ENCODE results near the gene MBOAT1.

Gene MBOAT1

DNA sequence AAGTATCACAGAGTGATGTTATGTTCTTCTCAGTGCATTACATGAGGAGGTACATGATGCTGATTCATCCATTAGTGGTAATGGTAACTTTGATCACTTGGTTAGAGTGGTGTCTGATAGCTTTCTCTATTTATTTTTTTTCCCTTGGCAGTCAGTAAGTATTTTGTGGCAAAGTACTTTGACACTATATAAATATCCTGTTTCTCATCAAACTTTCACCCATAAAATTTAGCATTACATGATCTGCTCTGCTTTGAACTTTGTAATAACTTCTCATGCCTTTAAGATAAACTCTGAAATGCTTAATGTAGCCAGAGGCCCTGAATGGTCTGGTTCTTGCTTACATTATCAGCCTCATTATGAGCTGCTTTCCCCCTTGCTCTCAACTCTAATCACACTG, 127.9 kb downstream of the MBOAT1 start:
- ATAC-seq (replicated peaks; ENCODE audit: extremely low read depth, poor library complexity, severe bottlenecking) (no peak), DNase-seq (ENCODE audit: low spot score in 2 of 2) (no peak)
- H3K4me3 Mint-ChIP-seq, result no peak overlapping the region
- H3K9me3 Mint-ChIP-seq, result peaks cover 3% of the 10 kb centered on the region
- H3K27ac Mint-ChIP-seq (ENCODE audit: low read depth), result no peak overlapping the region
- H3K27me3 Mint-ChIP-seq, result peaks cover 3% of the 10 kb centered on the region
- H3K4me1 Mint-ChIP-seq, result no peaks in the 10 kb centered on the region
- no peaks in the 10 kb centered on the region for H3K36me3 Mint-ChIP-seq (ENCODE audit: insufficient read depth)

DNA sequence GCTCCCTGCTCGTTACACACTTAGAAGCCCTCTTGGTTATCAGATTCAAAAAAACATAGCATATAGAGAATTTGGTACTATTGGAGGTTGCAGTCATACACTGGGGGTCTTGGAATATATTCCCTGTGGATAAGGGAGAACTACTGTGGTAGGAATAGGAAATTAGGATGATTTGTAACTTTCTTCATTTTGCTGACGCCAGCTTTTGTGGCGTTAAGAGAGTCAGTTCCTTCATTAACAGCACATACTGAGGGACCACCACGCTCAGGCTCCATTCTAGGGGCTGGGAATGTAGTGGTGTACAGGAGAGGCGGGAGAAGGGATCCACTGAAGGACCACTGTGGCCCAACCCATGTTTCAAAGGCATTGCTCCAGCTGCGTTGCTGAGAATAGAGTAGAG, 140.3 kb downstream of the MBOAT1 start:
- Mint-ChIP-seq H3K4me3 (no peak overlapping the region), H3K27ac (ENCODE audit: low read depth) (no peak overlapping the region), H3K4me1 (no peaks in the 10 kb centered on the region), H3K9me3 (no peaks in the 10 kb centered on the region), H3K27me3 (peaks cover 34% of the 10 kb centered on the region), H3K36me3 (ENCODE audit: insufficient read depth) (peaks cover 3% of the 10 kb centered on the region)
- DNase-seq (ENCODE audit: low spot score in 2 of 2) (no peak), ATAC-seq (replicated peaks; ENCODE audit: extremely low read depth, poor library complexity, severe bottlenecking) (no peak)

DNA sequence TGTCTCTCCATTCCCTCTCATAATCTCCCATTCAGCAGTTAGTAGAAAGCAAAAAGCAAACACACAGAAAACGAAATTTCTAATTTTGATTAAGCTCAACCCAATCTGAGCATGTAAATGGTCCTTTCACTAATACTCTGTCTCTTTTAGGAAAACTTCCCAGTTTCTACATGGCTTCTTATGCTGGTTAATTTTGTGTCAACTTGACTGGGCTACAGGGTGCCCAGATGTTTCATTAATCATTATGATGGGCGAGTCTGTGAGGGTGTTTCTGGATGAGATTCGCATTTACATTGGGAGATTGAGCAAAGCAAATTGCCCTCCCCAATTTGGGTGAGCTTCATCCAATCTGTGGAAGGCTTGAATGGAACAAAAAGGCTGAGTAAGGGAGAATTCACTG, 142.2 kb downstream of the MBOAT1 start:
- Mint-ChIP-seq H3K27me3 (peaks cover 27% of the 10 kb centered on the region), H3K4me3 (no peak overlapping the region), H3K27ac (ENCODE audit: low read depth) (no peak overlapping the region), H3K4me1 (no peaks in the 10 kb centered on the region), H3K9me3 (no peaks in the 10 kb centered on the region), H3K36me3 (ENCODE audit: insufficient read depth) (no peaks in the 10 kb centered on the region)
- no peak for DNase-seq (ENCODE audit: low spot score in 2 of 2)
- ATAC-seq (replicated peaks; ENCODE audit: extremely low read depth, poor library complexity, severe bottlenecking), result no peak

DNA sequence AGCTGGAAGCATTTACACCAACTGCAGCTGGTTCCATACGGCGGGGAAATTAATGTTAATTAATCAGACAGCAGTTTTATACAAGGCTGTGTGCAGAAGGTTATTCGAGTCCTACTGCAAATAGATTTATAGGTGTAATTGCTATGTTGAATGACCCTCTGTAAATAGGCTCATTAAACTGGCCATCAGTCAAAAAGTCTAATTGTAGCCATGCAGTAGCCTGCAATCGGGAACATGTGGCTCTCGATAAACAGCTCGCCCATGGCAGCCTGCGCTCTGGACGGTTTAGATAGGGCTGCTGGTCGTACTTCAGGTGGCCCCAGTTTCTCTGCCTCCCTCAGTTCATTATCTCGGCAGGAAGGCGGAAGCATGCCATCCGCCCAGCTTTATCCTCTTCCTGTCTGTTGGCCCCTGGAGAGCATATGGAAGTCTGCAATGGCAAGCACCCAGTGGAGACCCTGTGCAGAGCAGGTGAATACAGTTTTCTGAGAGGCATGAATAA, 143.2 kb downstream of the MBOAT1 start:
- DNase-seq (ENCODE audit: low spot score in 2 of 2), result no peak
- Mint-ChIP-seq H3K36me3 (ENCODE audit: insufficient read depth) (no peaks in the 10 kb centered on the region), H3K27me3 (peaks cover 23% of the 10 kb centered on the region), H3K4me1 (no peaks in the 10 kb centered on the region), H3K27ac (ENCODE audit: low read depth) (no peak overlapping the region), H3K4me3 (no peak overlapping the region), H3K9me3 (no peaks in the 10 kb centered on the region)
- ATAC-seq (replicated peaks; ENCODE audit: extremely low read depth, poor library complexity, severe bottlenecking), result no peak

DNA sequence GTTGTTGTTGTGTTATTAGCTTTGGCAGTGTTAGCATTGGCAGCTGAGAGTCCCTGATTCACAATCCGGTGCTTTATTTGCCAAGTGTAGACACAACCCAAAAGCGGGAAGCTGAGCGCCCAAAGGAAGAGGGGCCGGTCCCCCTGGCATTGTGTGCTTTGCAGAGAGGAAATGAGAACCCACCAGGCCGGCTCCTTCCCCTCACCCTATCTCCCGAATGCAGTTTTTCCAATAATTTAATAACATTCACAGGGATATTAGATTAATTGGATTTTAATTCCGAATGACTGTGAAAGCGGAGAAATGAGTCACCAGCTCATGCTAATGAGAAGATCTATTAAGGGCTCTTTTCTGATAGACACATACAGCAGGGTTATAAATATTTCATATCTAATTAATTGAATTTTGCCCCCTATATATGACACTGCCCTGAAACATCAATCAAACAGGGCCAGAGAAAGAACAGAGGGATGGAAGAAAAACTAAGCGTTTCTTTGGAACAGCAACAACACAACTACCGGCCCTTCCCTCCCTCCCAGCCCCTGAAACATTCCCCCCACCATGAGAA, 143.8 kb downstream of the MBOAT1 start:
- peaks cover 23% of the 10 kb centered on the region for H3K27me3 Mint-ChIP-seq
- H3K36me3 Mint-ChIP-seq (ENCODE audit: insufficient read depth), result no peaks in the 10 kb centered on the region
- no peak overlapping the region for H3K27ac Mint-ChIP-seq (ENCODE audit: low read depth)
- DNase-seq (ENCODE audit: low spot score in 2 of 2) (no peak), ATAC-seq (replicated peaks; ENCODE audit: extremely low read depth, poor library complexity, severe bottlenecking) (no peak)
- no peaks in the 10 kb centered on the region for H3K9me3 Mint-ChIP-seq
- no peaks in the 10 kb centered on the region for H3K4me1 Mint-ChIP-seq
- no peak overlapping the region for H3K4me3 Mint-ChIP-seq

DNA sequence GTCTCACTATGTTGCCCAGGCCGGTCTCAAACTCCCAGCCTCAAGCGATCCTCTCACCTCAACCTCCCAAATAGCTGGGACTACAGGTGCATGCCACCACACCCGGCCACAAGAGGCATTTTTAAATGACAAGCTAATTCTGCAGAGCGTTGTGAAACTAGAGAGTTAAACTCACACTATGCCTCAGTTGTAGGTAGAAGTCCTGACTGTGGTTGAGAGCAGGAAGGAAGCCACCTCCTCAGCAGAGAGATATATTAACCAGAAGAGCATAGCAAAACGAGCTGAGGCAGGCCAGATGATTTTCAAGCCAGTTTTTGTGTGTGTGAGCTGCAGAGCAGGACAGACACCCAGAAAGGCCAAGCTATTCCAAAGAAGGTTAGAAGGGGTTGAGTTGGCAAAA, 150.3 kb downstream of the MBOAT1 start:
- Mint-ChIP-seq H3K27ac (ENCODE audit: low read depth) (no peak overlapping the region), H3K9me3 (no peaks in the 10 kb centered on the region), H3K27me3 (peaks cover 7% of the 10 kb centered on the region), H3K4me1 (peaks cover 16% of the 10 kb centered on the region), H3K4me3 (no peak overlapping the region), H3K36me3 (ENCODE audit: insufficient read depth) (no peaks in the 10 kb centered on the region)
- no peak for ATAC-seq (replicated peaks; ENCODE audit: extremely low read depth, poor library complexity, severe bottlenecking)
- DNase-seq (ENCODE audit: low spot score in 2 of 2), result no peak

DNA sequence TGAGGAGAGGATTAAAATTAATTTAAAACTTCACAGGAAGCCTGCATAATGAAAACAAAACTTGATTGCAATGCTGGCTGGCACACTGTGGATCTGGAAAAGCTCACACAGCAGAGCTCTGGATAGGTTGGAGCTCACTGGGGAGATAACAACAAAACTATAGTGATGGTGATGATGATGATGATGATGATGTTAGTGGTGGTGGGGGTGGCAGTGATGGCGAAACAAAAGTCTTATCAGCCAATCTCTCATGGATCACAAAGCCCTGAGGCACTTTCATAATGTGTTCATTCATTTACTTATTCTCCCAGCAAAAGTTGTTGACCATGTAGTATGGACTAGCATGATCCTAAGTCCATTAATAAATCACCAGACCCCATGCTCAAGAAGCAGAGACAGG, 152.0 kb downstream of the MBOAT1 start:
- ATAC-seq (replicated peaks; ENCODE audit: extremely low read depth, poor library complexity, severe bottlenecking), result no peak
- H3K9me3 Mint-ChIP-seq, result no peaks in the 10 kb centered on the region
- H3K4me1 Mint-ChIP-seq, result peaks cover 16% of the 10 kb centered on the region

DNA sequence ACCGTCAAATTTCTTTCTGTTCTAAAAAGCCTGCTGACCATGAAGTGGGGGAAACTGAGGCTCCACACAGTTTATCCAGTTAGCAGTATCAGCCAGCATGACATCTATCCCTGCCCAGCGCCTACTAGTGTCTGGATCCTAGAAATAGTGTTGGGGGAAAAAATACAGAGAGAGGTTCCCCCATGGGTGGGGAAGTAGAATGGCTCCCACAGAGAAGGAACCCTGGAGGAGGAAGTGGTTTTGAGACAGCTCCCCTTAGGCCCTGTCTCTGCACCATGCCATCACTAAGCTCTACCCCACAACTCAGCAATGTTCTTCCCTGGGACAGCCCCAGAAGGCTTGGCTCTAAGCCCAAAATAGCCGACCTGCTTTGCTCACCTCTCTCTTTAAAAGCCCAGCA, 153.4 kb downstream of the MBOAT1 start:
- no peaks in the 10 kb centered on the region for H3K36me3 Mint-ChIP-seq (ENCODE audit: insufficient read depth)
- H3K4me3 Mint-ChIP-seq, result no peak overlapping the region
- H3K27me3 Mint-ChIP-seq, result no peaks in the 10 kb centered on the region
- H3K4me1 Mint-ChIP-seq, result peaks cover 16% of the 10 kb centered on the region
- no peak overlapping the region for H3K27ac Mint-ChIP-seq (ENCODE audit: low read depth)
- DNase-seq (ENCODE audit: low spot score in 2 of 2) (no peak), ATAC-seq (replicated peaks; ENCODE audit: extremely low read depth, poor library complexity, severe bottlenecking) (no peak)
- H3K9me3 Mint-ChIP-seq, result no peaks in the 10 kb centered on the region

More for the DNA sequence above, 152.0 kb downstream of the MBOAT1 start:
- Mint-ChIP-seq H3K36me3 (ENCODE audit: insufficient read depth) (no peaks in the 10 kb centered on the region), H3K27ac (ENCODE audit: low read depth) (no peak overlapping the region), H3K4me3 (no peak overlapping the region), H3K27me3 (no peaks in the 10 kb centered on the region)
- no peak for DNase-seq (ENCODE audit: low spot score in 2 of 2)

DNA sequence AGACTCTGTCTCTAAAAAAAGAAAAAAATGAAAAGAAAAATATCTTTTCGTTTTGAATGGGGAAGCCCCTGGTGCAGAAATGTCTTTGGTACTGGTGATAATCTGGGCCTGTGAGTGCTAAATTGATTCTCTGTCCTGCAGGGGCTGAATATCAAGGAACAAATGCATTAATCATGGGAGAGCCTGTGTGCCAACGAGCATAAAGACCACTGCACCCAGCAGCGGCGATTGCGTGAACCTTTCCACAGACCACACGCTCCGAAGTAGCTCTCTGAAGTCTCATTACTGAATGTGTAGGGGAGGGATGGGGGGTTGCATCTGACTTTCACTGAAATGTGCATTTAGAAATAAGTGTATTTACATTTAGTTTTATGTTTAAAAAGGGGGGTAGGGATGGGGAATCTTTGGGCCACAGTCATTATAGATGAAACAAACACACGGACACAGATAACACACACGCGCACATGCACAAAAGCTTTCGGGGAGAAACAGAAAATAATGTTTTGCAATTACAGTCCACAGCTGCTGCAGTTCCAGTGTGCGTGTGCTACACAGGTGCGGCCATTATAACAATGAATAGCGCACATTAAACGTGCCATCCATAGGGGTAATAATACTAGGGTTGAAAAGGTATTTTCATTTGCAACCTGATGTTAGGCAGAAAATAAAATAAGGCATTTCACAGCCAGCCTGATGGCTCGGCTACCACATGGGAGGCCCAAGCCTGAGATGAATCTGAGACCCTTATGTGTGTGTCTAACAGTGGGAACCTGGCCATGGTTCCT, 154.0 kb downstream of the MBOAT1 start:
- ATAC-seq (replicated peaks; ENCODE audit: extremely low read depth, poor library complexity, severe bottlenecking) (no peak), DNase-seq (ENCODE audit: low spot score in 2 of 2) (no peak)
- H3K4me3 Mint-ChIP-seq, result no peak overlapping the region
- H3K36me3 Mint-ChIP-seq (ENCODE audit: insufficient read depth), result no peaks in the 10 kb centered on the region
- peaks cover 16% of the 10 kb centered on the region for H3K4me1 Mint-ChIP-seq
- H3K9me3 Mint-ChIP-seq, result no peaks in the 10 kb centered on the region
- H3K27ac Mint-ChIP-seq (ENCODE audit: low read depth), result no peak overlapping the region
- H3K27me3 Mint-ChIP-seq, result no peaks in the 10 kb centered on the region

DNA sequence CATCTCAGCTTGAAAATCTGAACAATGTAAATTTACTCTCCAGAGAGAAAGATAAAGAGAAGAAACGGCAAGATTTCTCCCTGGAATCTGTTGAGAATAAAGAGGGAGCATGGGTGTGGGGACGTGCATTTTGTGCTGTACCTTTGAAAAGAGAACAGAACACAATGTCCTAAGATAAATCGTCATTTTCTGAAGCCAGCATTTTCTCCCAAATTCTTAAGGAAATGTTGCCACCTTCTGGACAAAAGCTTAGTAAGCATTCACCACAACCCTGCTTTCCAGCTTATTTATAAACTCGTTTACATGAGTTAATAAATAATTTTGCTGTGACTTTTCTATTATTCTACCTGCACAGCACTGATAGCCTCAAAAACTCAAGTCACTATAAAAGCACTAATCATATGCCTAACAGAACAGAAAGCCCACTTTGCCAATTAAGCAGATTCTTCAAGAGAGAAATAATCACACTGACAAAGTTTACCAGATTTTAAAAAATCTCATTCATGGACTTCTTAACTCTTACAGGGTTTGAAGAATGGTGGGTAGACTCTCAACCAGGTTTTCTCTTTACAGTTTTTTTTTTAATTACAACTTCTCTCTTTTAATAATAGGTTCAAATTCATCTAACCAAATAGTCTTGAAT, 155.8 kb downstream of the MBOAT1 start:
- Mint-ChIP-seq H3K36me3 (ENCODE audit: insufficient read depth) (no peaks in the 10 kb centered on the region), H3K4me3 (no peak overlapping the region), H3K4me1 (no peaks in the 10 kb centered on the region), H3K9me3 (no peaks in the 10 kb centered on the region), H3K27ac (ENCODE audit: low read depth) (no peak overlapping the region), H3K27me3 (no peaks in the 10 kb centered on the region)
- ATAC-seq (replicated peaks; ENCODE audit: extremely low read depth, poor library complexity, severe bottlenecking), result no peak
- DNase-seq (ENCODE audit: low spot score in 2 of 2), result no peak

DNA sequence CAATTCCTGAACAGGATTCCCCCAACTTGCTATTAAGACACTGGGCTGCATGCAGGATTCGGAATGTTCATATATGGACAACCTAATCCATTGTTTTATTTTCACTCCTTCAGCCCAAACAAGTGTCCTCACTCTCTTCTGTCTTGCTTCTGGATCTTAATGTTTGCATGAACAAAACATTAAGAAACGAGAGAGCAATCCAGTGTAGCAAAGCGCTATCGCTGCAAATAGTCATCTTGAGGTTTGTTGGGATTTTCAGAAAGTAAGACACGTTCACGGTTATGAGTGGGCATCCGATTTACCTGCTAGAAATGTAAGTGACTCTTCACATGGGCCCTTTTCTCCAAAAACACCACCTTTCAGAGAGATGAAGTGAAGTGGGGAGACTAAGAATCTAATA, 156.4 kb downstream of the MBOAT1 start:
- no peaks in the 10 kb centered on the region for H3K9me3 Mint-ChIP-seq
- H3K36me3 Mint-ChIP-seq (ENCODE audit: insufficient read depth), result no peaks in the 10 kb centered on the region
- H3K4me1 Mint-ChIP-seq, result no peaks in the 10 kb centered on the region
- H3K27ac Mint-ChIP-seq (ENCODE audit: low read depth), result no peak overlapping the region
- DNase-seq (ENCODE audit: low spot score in 2 of 2) (no peak), ATAC-seq (replicated peaks; ENCODE audit: extremely low read depth, poor library complexity, severe bottlenecking) (no peak)
- H3K4me3 Mint-ChIP-seq, result no peak overlapping the region
- no peaks in the 10 kb centered on the region for H3K27me3 Mint-ChIP-seq
